Right renal cortex interstitium (tissue), 3 donors: ENCODE data around the gene RENBP. TPM values are rescaled to one million over a fixed set of nuclear protein-coding genes. Genes with fewer than 3 reads are reported as not detected.
A peak's percentile ranks its signal among the peaks of the same experiment; 100 is the strongest.

Experiments
- DNase-seq, 3 donors: peaks; one replicate each; pipeline ENCODE4 v3.0.0-alpha.2; 2013; ENCODE audit warnings: low read depth in 3 of 3, low spot score in 2 of 3
- polyA plus RNA-seq, 3 donors: library from polyadenylated mRNA; unstranded; fragments of 120-200 nt; gene quantifications; one replicate each; pipeline ENCODE4 v1.2.1, GENCODE V29; 2013; ENCODE audit not compliant: insufficient read length in 3 of 3

Gene RENBP
- polyA plus RNA-seq, 3 donors: 13.9 to 17.9 (median 17.2) TPM

- no peak for DNase-seq
Measured at GRCh38 chrX:153937056-153937455, 7.4 kb downstream of the RENBP start.

DNA sequence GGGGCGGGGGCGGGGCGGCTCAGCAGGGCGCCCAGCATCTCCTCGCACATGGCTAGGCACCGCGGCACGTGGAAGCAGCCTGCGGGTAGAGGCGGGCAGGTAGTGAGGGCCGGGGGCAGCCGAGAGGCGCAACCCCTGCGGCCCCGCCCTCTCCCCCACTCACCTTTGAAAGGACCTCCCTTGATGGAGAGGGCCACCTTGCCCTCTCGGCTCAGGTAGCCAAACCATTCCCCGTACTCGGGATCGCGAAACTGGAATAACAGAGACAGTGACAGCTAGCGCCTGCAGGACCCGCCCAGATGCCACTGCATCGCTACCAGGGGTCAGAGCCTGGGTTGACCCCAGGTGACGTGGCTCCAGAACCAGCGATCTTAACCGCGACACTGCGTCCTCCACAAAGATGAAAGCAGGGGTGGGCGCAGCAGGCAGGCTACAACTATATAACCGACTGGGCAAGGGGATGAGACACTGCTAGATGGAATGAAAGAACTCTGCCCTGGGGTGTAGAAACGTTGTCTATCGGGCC, 9.1 kb downstream of the RENBP start:
- no peak for DNase-seq

DNA sequence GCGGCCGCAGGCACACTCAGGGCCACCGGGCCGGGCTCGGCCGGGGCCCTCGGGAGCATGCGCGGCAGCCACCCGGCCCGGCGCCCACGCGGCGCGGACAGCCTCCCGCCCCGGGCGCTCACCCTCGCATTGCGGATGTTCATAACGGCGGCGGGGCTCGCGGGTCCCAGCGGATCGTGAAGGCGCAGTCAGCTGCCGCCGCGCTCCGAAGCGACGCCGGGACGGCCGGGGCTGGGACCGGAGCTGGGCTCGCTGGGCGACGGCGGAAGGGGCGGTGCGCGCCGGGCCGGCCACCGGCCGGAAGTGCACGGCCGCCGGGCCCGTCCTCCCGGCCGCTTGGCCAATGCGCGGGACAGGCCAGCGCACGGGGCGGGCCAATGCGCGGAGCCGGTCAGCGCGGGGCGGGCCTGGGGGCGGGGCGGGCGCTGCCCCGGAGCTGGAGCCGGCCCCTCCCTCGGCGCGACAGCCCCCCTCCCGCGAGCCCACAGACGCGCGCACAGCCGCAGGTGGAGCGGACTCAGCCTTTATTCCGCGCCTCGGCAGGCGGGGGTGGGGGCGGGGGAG, 9.6 kb downstream of the RENBP start, which contains the start of gene NAA10:
NAA10 (minus strand) TSS at position 276 of the 564 bp plus-strand sequence; CDS start at position 143, 133 bp downstream.
- no peak for DNase-seq

- DNase-seq: no peak
Measured at GRCh38 chrX:153934148-153934761, 10.2 kb downstream of the RENBP start.

DNA sequence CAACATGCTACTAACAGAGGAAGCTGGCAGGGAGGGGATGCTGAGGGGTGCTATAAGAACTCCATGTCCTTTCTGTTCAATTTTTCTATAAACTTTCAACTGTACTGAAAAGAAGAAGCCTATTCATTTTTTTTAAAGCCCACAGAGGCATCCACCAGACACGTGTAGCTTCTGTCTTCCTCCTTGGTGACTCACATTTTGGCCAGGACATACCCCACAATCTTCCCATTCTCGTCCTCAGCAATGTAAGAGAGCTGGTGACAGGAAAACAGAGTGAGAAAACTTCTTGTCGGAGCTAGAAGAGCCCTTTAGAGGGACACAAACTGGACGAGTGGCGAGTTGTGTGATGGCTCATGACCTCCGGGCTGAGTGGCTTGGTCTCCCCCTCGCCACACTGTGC, 10.7 kb downstream of the RENBP start:
- DNase-seq: no peak

DNA sequence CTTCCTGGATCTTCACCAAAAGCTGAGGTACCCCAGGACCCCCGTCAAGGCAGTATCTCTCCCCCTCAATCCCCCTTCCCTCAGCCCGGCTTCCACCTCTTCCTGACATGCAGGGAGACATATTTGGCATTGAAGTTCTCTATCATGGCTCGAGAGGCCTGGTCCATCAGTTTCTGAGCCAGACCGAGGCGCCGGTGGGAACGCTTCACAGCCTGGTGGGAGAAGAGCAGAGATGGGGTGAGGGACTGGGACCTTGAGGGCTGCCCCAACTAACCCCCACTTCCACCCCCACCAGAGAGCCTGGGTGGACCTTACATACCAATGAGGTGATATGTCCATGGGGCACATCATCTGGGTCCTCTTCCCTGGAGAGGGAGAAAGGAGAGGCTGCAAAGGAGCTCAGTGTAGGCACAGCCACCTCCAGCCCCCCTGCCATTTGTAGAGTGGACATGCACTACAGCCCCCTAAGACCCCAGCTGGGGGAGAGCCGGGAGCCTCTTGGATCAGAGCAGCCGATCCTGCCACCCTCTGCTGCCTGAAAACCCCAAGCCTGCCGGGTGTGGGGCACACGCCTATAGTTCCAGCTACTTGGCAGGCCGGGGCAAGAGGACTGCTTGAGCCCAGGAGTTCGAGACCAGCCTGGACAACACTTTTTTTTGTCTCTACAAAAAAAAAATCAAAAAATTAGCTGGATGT, 12.1 kb downstream of the RENBP start:
- DNase-seq: no peak

DNA sequence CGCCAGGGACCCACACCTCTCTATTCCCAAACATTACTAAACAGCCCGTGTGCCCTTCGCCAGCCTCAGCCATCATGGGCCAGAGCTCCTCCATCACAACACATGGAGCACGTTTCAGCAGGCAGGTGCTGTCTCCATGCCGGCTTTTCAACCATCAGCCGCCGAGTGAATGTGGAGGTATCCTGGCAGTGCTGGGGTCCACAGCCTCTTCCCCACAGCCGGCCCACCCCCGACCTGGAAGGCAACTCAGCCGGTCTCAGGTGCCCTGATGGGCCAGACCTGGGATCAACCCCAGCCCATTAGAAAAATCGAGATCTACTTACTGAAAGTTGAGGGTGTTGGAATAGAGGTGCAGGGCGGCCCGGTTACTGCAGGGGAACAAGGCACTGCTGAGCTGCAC, 12.7 kb downstream of the RENBP start:
- no peak for DNase-seq

DNA sequence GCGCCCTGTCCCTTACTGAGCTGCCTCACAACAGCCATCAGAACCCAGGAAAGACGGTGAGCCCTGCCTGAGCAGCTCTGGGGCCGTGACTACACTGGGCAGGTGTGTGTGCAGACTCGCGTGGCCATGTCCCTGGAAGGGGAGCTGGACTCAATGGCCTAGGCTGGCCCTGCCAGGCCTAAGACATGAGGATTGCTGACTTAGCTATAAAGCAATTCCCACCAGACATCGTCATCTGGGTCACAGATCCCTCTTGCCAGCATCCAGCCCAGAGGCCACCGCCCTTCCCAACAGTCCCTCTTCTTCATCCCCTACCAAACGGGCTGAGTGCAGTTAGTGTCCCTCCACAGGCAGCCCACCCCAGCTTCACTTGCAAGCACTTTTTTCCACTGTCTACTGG, 13.3 kb downstream of the RENBP start:
- no peak for DNase-seq

- no peak for DNase-seq
Measured at GRCh38 chrX:153930011-153930910, 14.2 kb downstream of the RENBP start.

DNA sequence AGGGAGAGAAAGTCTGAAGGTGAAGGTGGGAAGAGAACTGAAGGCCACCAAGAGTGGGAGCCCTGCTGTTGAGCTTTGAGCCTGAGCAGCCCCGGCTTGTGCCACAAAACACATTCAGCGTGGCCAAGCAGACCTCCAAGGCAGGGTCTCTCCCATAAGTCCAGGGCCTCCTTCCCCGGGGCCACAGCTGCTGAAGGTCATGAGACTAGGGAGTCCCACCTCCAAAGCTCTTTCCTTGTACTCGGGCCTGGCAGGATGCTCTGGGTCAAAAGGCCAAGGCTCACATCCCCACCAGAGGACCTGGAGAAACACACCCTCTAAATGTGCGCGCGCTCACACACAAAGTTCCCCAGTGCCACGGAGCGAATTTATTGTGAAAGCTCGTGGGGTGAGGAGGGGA, 14.9 kb downstream of the RENBP start:
- no peak for DNase-seq

DNA sequence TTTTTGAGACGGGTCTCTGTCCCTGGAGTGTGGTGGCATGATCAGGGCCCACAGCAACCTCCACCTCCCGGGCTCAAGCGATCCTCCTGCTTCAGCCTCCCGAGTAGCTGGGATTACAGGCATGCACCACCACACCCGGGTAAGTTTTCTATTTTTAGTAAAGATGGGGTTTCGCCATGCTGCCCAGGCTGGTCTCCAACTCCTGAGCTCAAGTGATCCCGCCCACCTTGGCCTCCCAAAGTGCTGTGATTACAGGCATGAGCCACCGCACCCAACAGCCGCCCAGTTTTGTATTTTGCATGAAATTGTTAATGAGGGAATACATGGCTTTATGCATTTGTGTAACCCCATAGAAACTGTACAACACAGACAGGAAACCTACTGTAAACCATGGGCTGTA, 15.6 kb downstream of the RENBP start:
- no peak for DNase-seq

DNA sequence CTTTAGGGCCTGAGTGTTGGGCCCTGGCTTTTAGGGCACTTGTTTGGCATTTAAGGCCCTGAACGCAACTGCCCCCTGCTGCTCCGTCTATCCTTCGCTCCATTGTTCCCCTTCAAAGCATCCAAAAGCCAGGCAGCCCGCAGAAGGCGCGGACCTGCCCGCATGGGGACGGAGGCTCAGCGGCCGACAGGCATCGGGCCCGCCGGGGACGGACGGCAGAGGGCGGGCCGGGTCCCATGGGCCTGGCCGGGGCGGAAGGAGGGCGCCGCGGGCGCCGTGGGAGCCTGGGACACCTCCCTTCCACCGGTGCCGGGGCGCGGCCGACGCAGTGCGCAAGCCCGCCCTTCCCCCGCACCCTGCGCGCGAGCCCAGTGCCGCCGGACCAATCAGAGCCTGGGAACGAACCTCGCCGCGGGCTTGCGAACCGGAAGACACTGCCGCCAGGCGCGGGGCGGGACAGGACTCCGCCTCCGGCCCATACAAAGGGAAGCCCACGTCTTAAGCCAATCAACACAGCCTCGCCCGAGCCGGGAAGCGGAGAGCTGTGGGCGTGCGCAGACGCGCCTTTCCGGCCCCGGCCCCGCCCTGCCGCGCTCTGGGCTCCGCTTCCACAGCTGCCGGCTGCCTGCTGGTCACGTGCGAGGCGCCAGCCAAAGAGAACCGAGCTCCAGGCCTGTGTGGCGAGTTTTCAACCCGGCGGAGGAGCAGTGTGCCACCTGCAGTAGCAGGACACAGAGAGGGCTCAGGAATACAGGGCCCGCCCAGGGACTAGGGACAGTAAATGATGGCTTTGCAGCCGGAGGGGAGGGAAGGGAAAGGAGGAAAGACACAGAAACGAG, 16.3 kb downstream of the RENBP start:
- peak; percentile 71 to 86 (median 86) for DNase-seq

GRCh38 chrX:153927672-153927921, 16.8 kb downstream of the RENBP start:
- no peak for DNase-seq

DNA sequence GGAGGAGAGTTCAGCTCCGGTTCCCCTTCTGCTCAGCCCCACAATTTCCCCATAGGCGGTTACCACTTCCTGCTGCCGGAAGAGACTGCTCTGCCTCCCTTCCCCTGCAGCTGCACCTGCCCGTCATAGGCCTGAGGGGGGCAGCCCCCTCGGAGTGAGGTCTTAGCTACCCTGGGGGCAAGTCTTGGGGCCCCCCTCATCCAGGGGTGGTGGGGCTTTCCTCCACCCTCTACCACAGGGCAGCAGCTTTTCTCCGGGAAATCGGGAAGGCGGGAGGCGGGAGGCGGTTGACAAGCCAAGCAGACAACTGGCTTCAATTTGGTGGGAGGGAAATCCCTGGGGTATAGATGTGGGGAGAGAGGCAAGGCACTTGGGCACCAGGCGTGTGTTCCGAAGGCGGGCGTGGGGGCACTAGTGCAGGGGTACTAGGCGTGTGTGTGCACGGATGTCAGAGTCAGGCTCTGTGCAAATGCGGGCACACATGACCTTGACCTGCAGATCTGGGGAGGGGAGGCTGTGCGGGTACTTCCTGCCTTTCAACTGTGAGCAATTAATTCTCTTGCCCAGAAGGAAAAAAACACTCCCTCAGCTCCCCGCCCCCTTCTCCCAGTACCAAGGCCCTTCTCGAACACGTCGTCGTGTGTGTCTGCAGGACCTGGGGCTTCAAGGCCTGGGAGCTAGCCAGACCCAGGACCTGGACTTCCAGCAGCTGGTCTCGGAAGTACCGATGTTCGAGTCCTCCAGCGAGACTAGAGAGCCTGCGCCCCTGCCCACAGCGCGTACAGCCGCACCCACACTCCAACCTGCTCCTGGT, 17.4 kb downstream of the RENBP start:
- DNase-seq: no peak

DNA sequence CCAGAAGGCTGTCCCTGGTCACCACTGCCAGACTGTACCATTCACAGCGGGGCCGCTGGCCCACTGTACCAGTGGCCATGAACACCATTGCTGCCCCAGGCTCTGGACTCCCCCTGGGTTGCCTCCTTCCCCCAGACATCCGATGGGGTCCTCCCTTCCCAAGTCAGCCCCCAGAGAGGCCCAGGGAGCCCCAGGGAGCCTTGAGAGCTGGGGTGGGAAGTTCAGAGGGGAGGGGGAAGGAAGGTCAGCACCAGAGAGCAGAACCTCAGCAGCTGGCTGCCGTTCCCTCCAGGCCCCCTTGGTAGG, 17.9 kb downstream of the RENBP start:
- no peak for DNase-seq

- no peak for DNase-seq
Measured at GRCh38 chrX:153925739-153926551, 18.5 kb downstream of the RENBP start, which contains the start of gene ARHGAP4. TSS of gene ARHGAP4 (minus strand) at chrX:153926264. CDS start at chrX:153926202, 62 bp downstream.

DNA sequence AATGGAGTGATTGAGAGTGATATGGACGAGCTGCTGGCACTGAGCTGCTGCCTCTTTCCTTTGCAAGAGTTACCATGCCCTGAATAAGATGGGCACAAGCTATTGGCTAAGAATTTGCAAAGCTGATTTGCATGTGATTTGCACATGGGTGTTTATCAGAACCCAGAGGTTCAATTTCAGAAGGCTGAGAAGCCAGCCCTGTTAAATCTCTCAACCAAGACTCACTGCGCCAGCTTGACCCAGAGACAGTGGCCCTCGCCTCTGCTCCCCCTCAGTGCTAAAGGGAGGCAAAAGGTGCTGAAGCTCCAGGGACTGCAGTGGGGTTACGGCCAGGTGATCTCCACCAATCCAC, 19.1 kb downstream of the RENBP start:
- DNase-seq: no peak

DNA sequence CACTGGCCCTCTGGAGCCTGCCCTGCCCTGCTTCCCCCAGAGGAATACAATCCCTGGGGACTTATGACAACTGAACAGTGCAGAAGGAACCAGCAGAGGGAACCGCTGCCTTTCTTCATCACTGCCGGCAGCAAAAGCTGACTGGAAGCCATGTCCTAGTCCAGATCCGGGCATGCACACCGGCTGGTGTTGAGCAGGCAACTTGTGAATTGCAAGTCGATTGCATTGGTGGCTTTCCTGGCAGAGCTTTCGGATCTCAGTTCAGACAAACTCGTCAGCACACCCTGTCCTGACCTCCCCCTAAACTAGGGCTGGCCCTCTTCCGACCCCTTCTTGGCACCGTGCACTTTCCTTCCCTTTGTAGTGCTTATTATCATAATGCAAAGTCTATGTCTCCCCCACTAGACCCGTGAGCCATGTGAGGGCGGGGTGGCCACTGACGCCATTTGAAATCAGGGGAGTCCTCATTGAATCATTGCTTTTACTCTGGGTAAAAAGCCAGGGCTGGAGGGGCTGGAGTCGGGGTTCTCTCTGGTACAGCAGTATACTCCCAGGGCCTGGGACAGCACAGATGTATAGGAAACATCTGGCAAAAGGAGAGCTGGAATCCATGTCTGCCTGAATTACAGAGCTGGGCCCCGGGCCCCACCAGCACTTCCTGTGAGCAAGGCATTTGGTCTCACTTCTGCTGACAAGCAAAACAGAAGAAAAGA, 20.1 kb downstream of the RENBP start:
- no peak for DNase-seq
